ENCODE results near the gene MYL12A. TPM values are rescaled to one million over a fixed set of nuclear protein-coding genes. Genes with fewer than 3 reads are reported as not detected.
"Not testable (repeated sequence)": the region's sequence is repeated elsewhere in the genome, so short reads cannot be mapped to it uniquely, and the experiment has no call there.

Gene MYL12A
- total RNA-seq, result 1,000 to 10,000 TPM in 2 of 4 donors, 100 to 1,000 TPM in 2; 526 to 2,307 (median 1,474) TPM

DNA sequence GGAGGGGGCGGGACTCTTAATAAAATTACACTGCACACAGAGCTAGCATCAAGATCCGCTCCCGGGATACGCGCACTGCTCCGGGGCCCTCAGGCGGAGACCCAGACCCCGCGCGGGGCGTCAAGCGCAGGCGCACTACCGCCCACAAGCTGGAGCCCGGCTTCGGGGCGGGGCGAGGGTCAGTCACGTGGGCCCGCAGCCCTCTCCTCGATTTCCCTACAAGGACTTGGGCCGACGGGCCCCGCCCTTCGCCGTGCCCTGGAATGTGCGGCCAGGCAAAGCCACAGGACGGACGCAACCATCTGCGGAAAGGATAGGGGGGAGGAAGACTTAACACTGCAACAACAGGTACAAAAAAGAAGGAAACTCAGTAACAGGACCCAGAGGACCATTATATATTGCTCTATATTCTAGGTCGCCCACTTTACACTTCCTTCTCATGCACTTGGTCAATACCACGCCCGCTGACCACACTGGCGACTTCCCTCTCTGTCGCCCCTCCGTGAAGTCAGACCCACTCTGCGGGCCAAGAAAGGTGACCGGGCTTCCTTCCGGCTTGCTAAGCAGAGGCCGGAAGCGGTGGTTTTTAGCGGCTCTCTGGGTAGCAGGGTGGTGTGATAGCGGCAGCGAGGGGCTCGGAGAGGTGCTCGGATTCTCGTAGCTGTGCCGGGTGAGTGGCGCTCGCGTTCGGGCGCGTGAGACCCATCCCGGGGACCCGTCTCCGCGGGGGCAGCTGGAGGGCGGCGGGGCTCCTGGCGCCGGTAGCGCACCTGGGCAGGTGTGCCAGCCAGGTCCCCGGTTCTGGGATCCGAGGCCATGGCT is at the start of gene MYL12A:
MYL12A (plus strand) TSS at position 562 of the 822 bp plus-strand sequence. CDS start 5,447 bp downstream, outside the sequence.
- Histone ChIP-seq H3K36me3 (peaks cover 0 to 2% of the 10 kb centered on the region in 2 donors), H3K9me3 (no peaks in the 10 kb centered on the region), H3K4me3 (peak within 1 kb of the TSS; percentile 84 to 98 (median 94)), H3K27me3 (no peaks in the 10 kb centered on the region), H3K27ac (peak within 1 kb of the TSS; percentile 99), H3K4me1 (peaks cover 37 to 55% of the 10 kb centered on the region in 2 donors)
- intact Hi-C loops (cut with DNase I; ENCODE audit: low total_unique reads) (loop anchor here (1.0 to 5.0 kb wide), 5 partner anchors 27 to 234 kb away; partner anchors contain the start of gene LPIN2), in situ Hi-C loops (cut with MboI; ENCODE audit: low sequenced_read_pairs in 4 of 4) (loop anchor here (5.0 to 25.0 kb wide), 7 partner anchors 83 to 485 kb away; partner anchors contain the start of gene LPIN2 (in 1 of the 4))
- DNase-seq (peak; percentile 97 to 98), ATAC-seq (peak; percentile 78)
- TF ChIP-seq, protein P1, sequence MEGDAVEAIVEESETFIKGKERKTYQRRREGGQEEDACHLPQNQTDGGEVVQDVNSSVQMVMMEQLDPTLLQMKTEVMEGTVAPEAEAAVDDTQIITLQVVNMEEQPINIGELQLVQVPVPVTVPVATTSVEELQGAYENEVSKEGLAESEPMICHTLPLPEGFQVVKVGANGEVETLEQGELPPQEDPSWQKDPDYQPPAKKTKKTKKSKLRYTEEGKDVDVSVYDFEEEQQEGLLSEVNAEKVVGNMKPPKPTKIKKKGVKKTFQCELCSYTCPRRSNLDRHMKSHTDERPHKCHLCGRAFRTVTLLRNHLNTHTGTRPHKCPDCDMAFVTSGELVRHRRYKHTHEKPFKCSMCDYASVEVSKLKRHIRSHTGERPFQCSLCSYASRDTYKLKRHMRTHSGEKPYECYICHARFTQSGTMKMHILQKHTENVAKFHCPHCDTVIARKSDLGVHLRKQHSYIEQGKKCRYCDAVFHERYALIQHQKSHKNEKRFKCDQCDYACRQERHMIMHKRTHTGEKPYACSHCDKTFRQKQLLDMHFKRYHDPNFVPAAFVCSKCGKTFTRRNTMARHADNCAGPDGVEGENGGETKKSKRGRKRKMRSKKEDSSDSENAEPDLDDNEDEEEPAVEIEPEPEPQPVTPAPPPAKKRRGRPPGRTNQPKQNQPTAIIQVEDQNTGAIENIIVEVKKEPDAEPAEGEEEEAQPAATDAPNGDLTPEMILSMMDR (IDR thresholded peaks at IDR 0.05 in 4 of 5, conservative IDR thresholded peaks at IDR 0.05 in 1 of 5), result peak in 1 of 5 experiments; percentile 12
- peak; percentile 89 to 90 for TF ChIP-seq POLR2A (IDR thresholded peaks at IDR 0.05)

DNA sequence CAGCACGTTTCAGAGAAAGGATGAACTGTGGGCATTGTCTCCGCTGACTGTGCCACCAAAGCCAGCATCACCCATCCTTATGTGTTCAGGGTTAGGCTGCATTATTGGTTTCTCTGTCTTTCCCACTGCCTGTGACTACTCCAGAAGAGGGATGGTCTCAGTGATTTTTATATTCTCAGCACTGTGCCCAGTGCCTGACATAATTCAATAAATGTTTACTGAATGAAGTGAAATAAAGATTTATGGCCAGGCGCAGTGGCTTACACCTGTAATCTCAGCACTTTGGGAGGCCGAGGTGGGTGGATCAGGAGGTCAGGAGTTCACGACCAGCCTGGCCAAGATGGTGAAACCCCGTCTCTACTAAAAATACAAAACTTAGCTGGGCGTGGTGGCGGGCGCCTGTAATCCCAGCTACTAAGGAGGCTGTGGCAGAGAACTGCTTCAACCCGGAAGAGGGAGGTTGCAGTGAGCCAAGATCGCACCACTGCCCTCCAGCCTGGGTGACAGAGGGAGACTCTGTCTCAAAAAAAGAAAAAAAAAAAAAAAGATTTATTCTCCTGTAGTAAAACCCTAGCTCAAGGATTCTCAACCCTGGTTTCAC is 49.2 kb upstream of the MYL12A start:
- H3K4me1 ChIP-seq, result peaks cover 39 to 49% of the 10 kb centered on the region in 2 donors
- intact Hi-C loops (cut with DNase I; ENCODE audit: low total_unique reads); H3K36me3 ChIP-seq; H3K27me3 ChIP-seq; ATAC-seq; H3K4me3 ChIP-seq; in situ Hi-C loops (cut with MboI; ENCODE audit: low sequenced_read_pairs in 4 of 4); H3K9me3 ChIP-seq; DNase-seq: not testable (repeated sequence)
- peak overlapping the region; percentile 81 to 90 (median 86) for H3K27ac ChIP-seq

DNA sequence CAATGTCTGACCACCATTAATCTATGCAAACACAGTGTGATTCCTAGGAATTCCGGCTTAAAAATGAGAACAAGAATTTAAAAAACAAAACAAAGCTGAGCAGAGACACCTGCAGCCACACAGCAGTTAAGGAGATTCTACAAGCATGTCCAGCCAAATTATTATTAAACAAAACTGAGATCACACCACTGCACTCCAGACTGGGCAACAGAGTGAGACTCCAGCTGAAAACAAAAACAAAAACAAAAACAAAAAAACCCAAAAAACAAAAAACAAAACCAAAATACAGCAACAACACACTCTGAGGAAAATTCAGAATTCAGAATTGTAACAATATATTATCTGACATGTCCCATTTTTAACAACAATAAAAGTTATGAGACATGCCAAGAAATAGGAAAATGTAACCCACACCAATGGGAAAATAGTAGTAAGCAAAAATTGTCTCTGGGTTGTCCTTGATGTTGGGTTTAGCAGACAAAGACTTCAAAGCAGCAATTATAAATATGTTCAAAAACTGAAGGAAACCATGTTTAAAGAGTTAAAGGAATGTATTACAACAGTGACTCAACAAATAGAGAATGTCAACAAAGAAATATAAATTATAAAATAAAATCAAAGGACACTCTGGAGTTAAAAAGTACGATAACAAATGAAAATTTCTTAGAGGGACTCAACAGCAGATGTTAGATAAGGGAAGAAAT is 47.5 kb upstream of the MYL12A start:
- TF ChIP-seq POLR2A (IDR thresholded peaks at IDR 0.05), result no peak
- TF ChIP-seq, protein P1 (IDR thresholded peaks at IDR 0.05 in 4 of 5, conservative IDR thresholded peaks at IDR 0.05 in 1 of 5), result no peak
- in situ Hi-C loops (cut with MboI; ENCODE audit: low sequenced_read_pairs in 4 of 4), result no loop called here
- ATAC-seq, result no peak
- intact Hi-C loops (cut with DNase I; ENCODE audit: low total_unique reads), result no loop called here
- Histone ChIP-seq H3K36me3 (no peaks in the 10 kb centered on the region), H3K4me3 (peak overlapping the region in 1 of 4 donors; percentile 0), H3K27ac (peak overlapping the region; percentile 81 to 90 (median 86)), H3K9me3 (peaks cover 0 to 4% (median 0%) of the 10 kb centered on the region in 3 donors), H3K27me3 (no peaks in the 10 kb centered on the region), H3K4me1 (peaks cover 25 to 38% of the 10 kb centered on the region in 2 donors)
- DNase-seq, result no peak

DNA sequence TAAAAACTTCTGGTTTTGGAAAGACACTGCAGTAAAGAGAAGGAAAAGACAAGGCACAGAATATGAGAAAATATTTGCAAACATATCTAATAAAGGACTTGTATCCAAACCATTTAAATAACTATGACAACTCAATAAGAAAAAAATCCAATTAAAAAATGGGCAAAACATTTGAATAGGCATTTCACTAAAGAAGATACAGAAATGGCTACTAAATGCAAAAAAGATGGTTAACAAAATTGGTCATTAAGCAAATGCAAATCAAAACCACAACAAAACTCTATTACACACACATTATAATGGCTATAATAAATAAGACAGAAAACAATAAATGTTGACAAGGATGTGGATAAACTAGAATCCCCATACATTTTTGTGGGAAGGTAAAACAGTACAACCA is 42.4 kb upstream of the MYL12A start:
- peaks cover 0 to 4% (median 0%) of the 10 kb centered on the region in 3 donors for H3K9me3 ChIP-seq
- in situ Hi-C loops (cut with MboI; ENCODE audit: low sequenced_read_pairs in 4 of 4) (no loop called here), intact Hi-C loops (cut with DNase I; ENCODE audit: low total_unique reads) (no loop called here)
- no peak overlapping the region for H3K4me3 ChIP-seq
- peaks cover 29 to 50% of the 10 kb centered on the region in 2 donors for H3K4me1 ChIP-seq
- no peaks in the 10 kb centered on the region for H3K27me3 ChIP-seq
- no peak for TF ChIP-seq POLR2A (IDR thresholded peaks at IDR 0.05)
- TF ChIP-seq, protein P1 (IDR thresholded peaks at IDR 0.05 in 4 of 5, conservative IDR thresholded peaks at IDR 0.05 in 1 of 5), result no peak
- DNase-seq (no peak), ATAC-seq (no peak)
- no peaks in the 10 kb centered on the region for H3K36me3 ChIP-seq
- peak overlapping the region; percentile 81 to 90 (median 89) for H3K27ac ChIP-seq
